ENCODE data around the gene MYL12A. TPM values are rescaled to one million over a fixed set of nuclear protein-coding genes. Genes with fewer than 3 reads are reported as not detected.

MYL12A gene
- total and polyA plus RNA-seq, 2 of the 13 experiments (the other 11 are each of a cell fraction or from before 2014, with no cell fraction given): 261 to 277 TPM

- TF ChIP-seq ETS1 (CRISPR knock-in tag; IDR thresholded peaks at IDR 0.05): no peak
- TF ChIP-seq ZSCAN31 (CRISPR knock-in tag; IDR thresholded peaks at IDR 0.05; ENCODE audit: low read depth): no peak; the same call in 1 of the 2 replicates
- TF ChIP-seq NFRKB (IDR thresholded peaks at IDR 0.05): no peak
- no peak for TF ChIP-seq ZNF24 (IDR thresholded peaks at IDR 0.05)
- peak; percentile 82; the same call in 1 of the 2 replicates for TF ChIP-seq ZNF598 (CRISPR knock-in tag; IDR thresholded peaks at IDR 0.05; ENCODE audit: borderline replicate concordance)
- TF ChIP-seq MEIS1 (CRISPR knock-in tag; IDR thresholded peaks at IDR 0.05; ENCODE audit: borderline replicate concordance): 0 out of 2 replicates have a peak, but pooled peaks have one; percentile 46
- TF ChIP-seq RAD21 (CRISPR knock-in tag; IDR thresholded peaks at IDR 0.05): peak; percentile 99
- no peak for TF ChIP-seq ZBTB2 (CRISPR knock-in tag; IDR thresholded peaks at IDR 0.05; ENCODE audit: low read depth)
- TF ChIP-seq ZFP36L1 (CRISPR knock-in tag; IDR thresholded peaks at IDR 0.05): 0 out of 2 replicates have a peak, but pooled peaks have one; percentile 20
- peak; percentile 60 for TF ChIP-seq PAXIP1 (CRISPR knock-in tag; conservative IDR thresholded peaks at IDR 0.05)
- peak; percentile 73 for TF ChIP-seq BCL6 (CRISPR knock-in tag; IDR thresholded peaks at IDR 0.05)
- 0 out of 2 replicates have a peak, but pooled peaks have one; percentile 75 for TF ChIP-seq ZBTB3 (CRISPR knock-in tag; IDR thresholded peaks at IDR 0.05; ENCODE audit: borderline replicate concordance, low read depth)
- peak; percentile 40 for TF ChIP-seq ZNF407 (CRISPR knock-in tag; IDR thresholded peaks at IDR 0.05; ENCODE audit: not compliant biosample characterization)
- TF ChIP-seq SNAI1 (CRISPR knock-in tag; IDR thresholded peaks at IDR 0.05; ENCODE audit: borderline replicate concordance): no peak
Observed at GRCh38 chr18:3245853-3246634, 1.6 kb upstream of the MYL12A start (continued).
